ENCODE results near the gene VEZF1.

Gene VEZF1

GRCh38 chr17:57930239-57930638, 57.8 kb downstream of the VEZF1 start:
- no peak for DNase-seq
- no peak overlapping the region for H2BK120ac ChIP-seq (ENCODE audit: low read depth, low read length)
- H4K8ac ChIP-seq (ENCODE audit: low read depth, low read length) = no peak overlapping the region
- no peak overlapping the region for H3K4me2 ChIP-seq (ENCODE audit: low read length)
- no peak overlapping the region for H3K9ac ChIP-seq (ENCODE audit: low read length)
- H2BK15ac ChIP-seq (replicated peaks; ENCODE audit: low read depth) = no peak overlapping the region
- no peak overlapping the region for H2BK5ac ChIP-seq (ENCODE audit: low read length)
- H3K4me3 ChIP-seq (ENCODE audit: low read length) = no peak overlapping the region
- no CpG with 5 or more reads among the region's 5 CpGs for WGBS (ENCODE audit: extremely low coverage, insufficient coverage, low lambda C conversion rate)
- H3K4ac ChIP-seq (ENCODE audit: low read depth, low read length) = no peak overlapping the region
- no peak overlapping the region for H4K5ac ChIP-seq (ENCODE audit: low read length)
- no peak overlapping the region for H3K27ac ChIP-seq (ENCODE audit: low read depth, low read length)
- H3K4me1 ChIP-seq (ENCODE audit: control insufficient read depth, low read depth, low read length) = peaks cover 11% of the 10 kb centered on the region
- no peaks in the 10 kb centered on the region for H3K27me3 ChIP-seq (ENCODE audit: insufficient read depth, low read length, poor library complexity)
- H3K79me2 ChIP-seq (ENCODE audit: control insufficient read depth, insufficient read depth, low read length) = no peaks in the 10 kb centered on the region
- no peak overlapping the region for H3K23ac ChIP-seq (ENCODE audit: low read length)
- peaks cover 3% of the 10 kb centered on the region for H3K79me1 ChIP-seq (ENCODE audit: low read length)
- H3K56ac ChIP-seq (ENCODE audit: low read length) = peak overlapping the region; percentile 51
- H2AK5ac ChIP-seq (ENCODE audit: low read length) = peak overlapping the region; percentile 39
- H3K36me3 ChIP-seq (ENCODE audit: control insufficient read depth, insufficient read depth, low read length) = no peaks in the 10 kb centered on the region
- peak overlapping the region; percentile 7 for H3K18ac ChIP-seq (ENCODE audit: low read length)

DNA sequence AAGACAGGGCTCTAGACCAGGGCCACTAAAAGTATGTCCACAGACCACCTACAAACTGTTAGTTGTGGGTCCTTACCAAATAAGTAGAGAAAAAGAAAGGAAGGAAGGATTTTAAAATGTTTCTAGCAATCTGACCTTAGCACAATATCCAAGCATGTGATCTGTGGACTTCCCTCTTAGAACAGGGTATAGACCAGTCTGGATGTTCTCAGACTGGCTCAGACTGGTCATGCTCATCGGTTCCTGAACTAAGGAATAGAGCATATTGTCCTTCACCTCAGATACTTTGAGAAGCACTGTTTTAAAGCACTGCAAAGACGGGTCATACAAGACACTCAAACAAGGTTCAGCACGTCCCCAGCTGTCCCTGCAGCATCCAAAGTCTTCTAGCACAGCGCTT, 58.7 kb downstream of the VEZF1 start:
- Histone ChIP-seq H3K36me3 (ENCODE audit: control insufficient read depth, insufficient read depth, low read length) (no peaks in the 10 kb centered on the region), H3K4me3 (ENCODE audit: low read length) (no peak overlapping the region), H2BK5ac (ENCODE audit: low read length) (no peak overlapping the region), H3K18ac (ENCODE audit: low read length) (peak overlapping the region; percentile 31), H3K4me1 (ENCODE audit: control insufficient read depth, low read depth, low read length) (peaks cover 11% of the 10 kb centered on the region), H3K9ac (ENCODE audit: low read length) (no peak overlapping the region), H2AK5ac (ENCODE audit: low read length) (no peak overlapping the region), H4K8ac (ENCODE audit: low read depth, low read length) (no peak overlapping the region), H3K4ac (ENCODE audit: low read depth, low read length) (no peak overlapping the region), H2BK15ac (replicated peaks; ENCODE audit: low read depth) (no peak overlapping the region), H3K27me3 (ENCODE audit: insufficient read depth, low read length, poor library complexity) (no peaks in the 10 kb centered on the region), H4K5ac (ENCODE audit: low read length) (no peak overlapping the region), H3K79me2 (ENCODE audit: control insufficient read depth, insufficient read depth, low read length) (no peaks in the 10 kb centered on the region), H3K56ac (ENCODE audit: low read length) (no peak overlapping the region), H2BK120ac (ENCODE audit: low read depth, low read length) (no peak overlapping the region), H3K27ac (ENCODE audit: low read depth, low read length) (no peak overlapping the region), H3K23ac (ENCODE audit: low read length) (no peak overlapping the region), H3K4me2 (ENCODE audit: low read length) (no peak overlapping the region), H3K79me1 (ENCODE audit: low read length) (peaks cover 3% of the 10 kb centered on the region)
- DNase-seq = no peak
- WGBS (ENCODE audit: extremely low coverage, insufficient coverage, low lambda C conversion rate) = no CpG with 5 or more reads among the region's 4 CpGs

GRCh38 chr17:57928928-57929327, 59.1 kb downstream of the VEZF1 start:
- Histone ChIP-seq H3K4ac (ENCODE audit: low read depth, low read length) (no peak overlapping the region), H3K4me3 (ENCODE audit: low read length) (no peak overlapping the region), H2BK5ac (ENCODE audit: low read length) (no peak overlapping the region), H3K18ac (ENCODE audit: low read length) (peak overlapping the region; percentile 31), H3K79me2 (ENCODE audit: control insufficient read depth, insufficient read depth, low read length) (no peaks in the 10 kb centered on the region), H2BK15ac (replicated peaks; ENCODE audit: low read depth) (no peak overlapping the region), H3K27ac (ENCODE audit: low read depth, low read length) (no peak overlapping the region), H3K79me1 (ENCODE audit: low read length) (peaks cover 3% of the 10 kb centered on the region), H3K36me3 (ENCODE audit: control insufficient read depth, insufficient read depth, low read length) (no peaks in the 10 kb centered on the region), H2AK5ac (ENCODE audit: low read length) (no peak overlapping the region), H3K23ac (ENCODE audit: low read length) (no peak overlapping the region), H4K8ac (ENCODE audit: low read depth, low read length) (no peak overlapping the region), H3K56ac (ENCODE audit: low read length) (no peak overlapping the region), H3K27me3 (ENCODE audit: insufficient read depth, low read length, poor library complexity) (no peaks in the 10 kb centered on the region), H3K9ac (ENCODE audit: low read length) (no peak overlapping the region), H2BK120ac (ENCODE audit: low read depth, low read length) (no peak overlapping the region), H4K5ac (ENCODE audit: low read length) (no peak overlapping the region), H3K4me2 (ENCODE audit: low read length) (no peak overlapping the region), H3K4me1 (ENCODE audit: control insufficient read depth, low read depth, low read length) (peaks cover 11% of the 10 kb centered on the region)
- WGBS (ENCODE audit: extremely low coverage, insufficient coverage, low lambda C conversion rate) = no CpG with 5 or more reads among the region's 5 CpGs
- DNase-seq = no peak

GRCh38 chr17:57927048-57927723, 60.9 kb downstream of the VEZF1 start:
- Histone ChIP-seq H3K79me1 (ENCODE audit: low read length) (peaks cover 3% of the 10 kb centered on the region), H3K18ac (ENCODE audit: low read length) (peak overlapping the region; percentile 65), H2BK15ac (replicated peaks; ENCODE audit: low read depth) (no peak overlapping the region), H2BK120ac (ENCODE audit: low read depth, low read length) (no peak overlapping the region), H3K4me3 (ENCODE audit: low read length) (no peak overlapping the region), H3K27ac (ENCODE audit: low read depth, low read length) (peak overlapping the region; percentile 60), H3K79me2 (ENCODE audit: control insufficient read depth, insufficient read depth, low read length) (no peaks in the 10 kb centered on the region), H3K4me2 (ENCODE audit: low read length) (peak overlapping the region; percentile 5), H3K27me3 (ENCODE audit: insufficient read depth, low read length, poor library complexity) (no peaks in the 10 kb centered on the region), H3K56ac (ENCODE audit: low read length) (peak overlapping the region; percentile 65), H3K4ac (ENCODE audit: low read depth, low read length) (peak overlapping the region; percentile 73), H3K36me3 (ENCODE audit: control insufficient read depth, insufficient read depth, low read length) (no peaks in the 10 kb centered on the region), H2BK5ac (ENCODE audit: low read length) (peak overlapping the region; percentile 29), H2AK5ac (ENCODE audit: low read length) (peak overlapping the region; percentile 5), H3K4me1 (ENCODE audit: control insufficient read depth, low read depth, low read length) (peaks cover 11% of the 10 kb centered on the region), H4K8ac (ENCODE audit: low read depth, low read length) (no peak overlapping the region), H3K9ac (ENCODE audit: low read length) (peak overlapping the region; percentile 45), H3K23ac (ENCODE audit: low read length) (no peak overlapping the region), H4K5ac (ENCODE audit: low read length) (no peak overlapping the region)
- DNase-seq = peak; percentile 84
- no CpG with 5 or more reads among the region's 5 CpGs for WGBS (ENCODE audit: extremely low coverage, insufficient coverage, low lambda C conversion rate)

DNA sequence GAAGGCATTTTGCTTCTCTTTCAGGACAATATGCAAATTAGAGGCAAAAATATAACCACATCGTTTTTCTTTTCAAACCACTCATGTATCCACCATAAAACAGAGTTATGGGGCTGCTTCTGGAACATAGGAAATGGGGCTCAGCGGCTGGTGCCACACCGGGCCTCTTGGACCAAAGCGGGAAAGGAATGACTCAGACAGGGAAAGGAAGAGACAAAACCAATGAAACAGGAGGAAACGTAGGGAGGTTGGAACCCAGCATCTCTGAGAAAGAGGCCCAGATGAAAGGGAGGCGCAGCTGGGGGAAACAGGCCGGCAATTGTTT, 61.4 kb downstream of the VEZF1 start:
- DNase-seq = no peak
- Histone ChIP-seq H3K79me2 (ENCODE audit: control insufficient read depth, insufficient read depth, low read length) (no peaks in the 10 kb centered on the region), H2AK5ac (ENCODE audit: low read length) (no peak overlapping the region), H3K36me3 (ENCODE audit: control insufficient read depth, insufficient read depth, low read length) (no peaks in the 10 kb centered on the region), H3K4ac (ENCODE audit: low read depth, low read length) (no peak overlapping the region), H3K4me2 (ENCODE audit: low read length) (no peak overlapping the region), H3K4me3 (ENCODE audit: low read length) (no peak overlapping the region), H3K27ac (ENCODE audit: low read depth, low read length) (no peak overlapping the region), H2BK5ac (ENCODE audit: low read length) (no peak overlapping the region), H4K8ac (ENCODE audit: low read depth, low read length) (no peak overlapping the region), H3K18ac (ENCODE audit: low read length) (no peak overlapping the region), H4K5ac (ENCODE audit: low read length) (no peak overlapping the region), H3K56ac (ENCODE audit: low read length) (no peak overlapping the region), H3K79me1 (ENCODE audit: low read length) (peaks cover 3% of the 10 kb centered on the region), H2BK120ac (ENCODE audit: low read depth, low read length) (no peak overlapping the region), H3K9ac (ENCODE audit: low read length) (no peak overlapping the region), H3K23ac (ENCODE audit: low read length) (no peak overlapping the region), H2BK15ac (replicated peaks; ENCODE audit: low read depth) (no peak overlapping the region), H3K27me3 (ENCODE audit: insufficient read depth, low read length, poor library complexity) (no peaks in the 10 kb centered on the region), H3K4me1 (ENCODE audit: control insufficient read depth, low read depth, low read length) (peaks cover 11% of the 10 kb centered on the region)
- no CpG with 5 or more reads among the region's 7 CpGs for whole genome bisulfite sequencing (ENCODE audit: extremely low coverage, insufficient coverage, low lambda C conversion rate)

All from mesendoderm (in vitro differentiated cells).